ENCODE results near the gene FKBP11. TPM values are rescaled to one million over a fixed set of nuclear protein-coding genes. Genes with fewer than 3 reads are reported as not detected.

The FKBP11 gene
- total and polyA plus RNA-seq, 2 of the 13 experiments (the other 11 are each of a cell fraction or from before 2014, with no cell fraction given): 15.5 to 19.4 TPM

DNA sequence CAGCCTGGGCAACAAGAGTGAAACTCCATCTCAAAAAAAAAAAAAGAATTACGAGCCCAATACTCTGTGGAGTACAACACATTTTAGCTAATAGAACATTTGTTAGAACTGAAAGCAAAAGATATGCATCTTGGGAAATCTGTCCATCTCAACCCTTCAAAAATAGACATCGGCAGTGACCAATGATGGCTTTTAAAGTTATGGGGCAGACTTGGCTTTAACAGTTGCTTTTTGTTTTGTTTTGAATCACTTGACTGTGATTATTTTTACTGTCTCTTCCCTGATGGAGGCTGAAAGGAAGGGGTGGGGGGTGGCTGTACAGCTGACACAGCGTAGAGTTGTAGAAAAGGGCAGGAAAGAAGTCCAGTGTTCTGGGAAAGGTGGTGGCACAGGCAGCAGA lies 2.2 kb downstream of the FKBP11 start:
- WGBS (ENCODE audit: low lambda C conversion rate): 98% methylated on average over 3 of the region's 3 CpGs
- POLR2A ChIA-PET: interaction anchor here (2.5 kb wide), 1 partner anchor 57 kb away, joined by 6 read pairs; the partner anchor contains the start of gene RND1
- no peaks in the 10 kb centered on the region for H3K79me2 ChIP-seq (ENCODE audit: insufficient read depth, low read length)
- no peak overlapping the region for H3K4me2 ChIP-seq (ENCODE audit: low read depth, low read length)
- H3K9ac ChIP-seq (ENCODE audit: insufficient read depth, low read depth, low read length): no peak overlapping the region
- H2AFZ ChIP-seq (ENCODE audit: low read length): no peak overlapping the region
- no peaks in the 10 kb centered on the region for H3K9me3 ChIP-seq (ENCODE audit: low read length)
- in situ Hi-C loops (cut with HindIII; ENCODE audit: extremely low pct_ligation_motif_present, low pct_unique_long_range_greater_than_20kb) (no loop called here), intact Hi-C loops (cut with micrococcal nuclease; ENCODE audit: unreplicated experiment) (no loop called here)
- CTCF ChIA-PET (ENCODE audit: low intra/inter-chr PET ratio, low total read pairs): interaction anchor here (0.6 kb wide), 1 partner anchor 70 kb away, joined by 3 read pairs; no protein-coding TSS in a partner anchor
- no peaks in the 10 kb centered on the region for H4K20me1 ChIP-seq (ENCODE audit: insufficient read depth, low read length)
- H3K27me3 ChIP-seq (ENCODE audit: control insufficient read depth in 1 of 2, insufficient read depth in 2 of 2, low read length in 2 of 2): no peaks in the 10 kb centered on the region
- FAIRE-seq (no peak), DNase-seq (ENCODE audit: low spot score) (no peak), ATAC-seq (no peak)
- TF ChIP-seq BHLHE40 (IDR thresholded peaks at IDR 0.05; ENCODE audit: low read length): no peak
- TF ChIP-seq ZC3H4 (CRISPR knock-in tag; IDR thresholded peaks at IDR 0.05; ENCODE audit: borderline replicate concordance): no peak
- no peak for TF ChIP-seq SRSF9 (IDR thresholded peaks at IDR 0.05; ENCODE audit: borderline replicate concordance, insufficient read depth, low read depth, low read length, poor library complexity, severe bottlenecking)
- H3K4me1 ChIP-seq (ENCODE audit: insufficient read depth, low read length): peaks cover 12% of the 10 kb centered on the region
- peaks cover 2 to 17% of the 10 kb centered on the region in 2 experiments; a peak in 2 of 5 replicates for H3K36me3 ChIP-seq (replicated peaks in 1 of 2; ENCODE audit: control insufficient read depth in 1 of 2, insufficient read depth in 2 of 2, low read length in 2 of 2)
- no peak overlapping the region for H3K4me3 ChIP-seq (replicated peaks in 1 of 3; ENCODE audit: insufficient read depth in 1 of 3, low read depth in 2 of 3, low read length in 3 of 3)
- no peak overlapping the region for H3K27ac ChIP-seq (ENCODE audit: extremely low read length, insufficient read depth, low read length)
- BruUV-seq (replicated peaks): no TSS peak

DNA sequence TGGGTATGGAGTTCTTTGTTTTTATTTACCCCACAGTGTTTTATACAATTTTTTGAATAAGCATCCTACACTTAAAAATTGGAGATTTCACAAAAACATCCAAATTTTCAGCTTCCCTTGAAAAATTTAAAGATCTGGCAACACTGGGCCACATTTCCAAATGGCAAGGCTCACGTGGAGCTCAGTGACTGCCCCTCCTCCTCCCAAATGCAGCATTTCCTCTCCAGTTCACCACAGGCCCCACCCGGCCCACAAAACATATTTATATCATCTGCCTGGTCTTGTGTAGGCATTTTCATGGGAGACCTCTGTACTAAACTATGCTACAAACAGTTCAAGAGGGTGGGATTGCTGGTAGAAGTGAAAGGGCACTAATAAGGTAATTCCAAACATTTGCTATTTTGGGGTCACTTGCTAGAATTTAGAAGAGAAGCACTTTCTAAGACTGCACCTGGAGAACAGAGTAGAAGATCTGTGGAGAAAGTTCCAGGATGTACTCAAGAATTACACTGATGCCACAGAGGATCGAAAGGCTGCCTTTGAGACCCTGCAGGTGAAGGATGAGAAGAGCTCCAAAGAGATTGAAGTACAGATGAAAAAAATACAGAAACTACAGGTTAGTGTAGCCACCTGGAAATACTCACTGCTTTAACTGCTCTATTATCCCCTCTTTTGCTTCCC lies 7.3 kb downstream of the FKBP11 start:
- ATAC-seq (no peak), FAIRE-seq (no peak), DNase-seq (ENCODE audit: low spot score) (no peak)
- Histone ChIP-seq H3K4me2 (ENCODE audit: low read depth, low read length) (no peak overlapping the region), H3K4me3 (replicated peaks in 1 of 3; ENCODE audit: insufficient read depth in 1 of 3, low read depth in 2 of 3, low read length in 3 of 3) (no peak overlapping the region), H3K36me3 (replicated peaks in 1 of 2; ENCODE audit: control insufficient read depth in 1 of 2, insufficient read depth in 2 of 2, low read length in 2 of 2) (no peaks in the 10 kb centered on the region; a peak in 1 of 5 replicates), H4K20me1 (ENCODE audit: insufficient read depth, low read length) (no peaks in the 10 kb centered on the region), H3K9ac (ENCODE audit: insufficient read depth, low read depth, low read length) (no peak overlapping the region), H3K4me1 (ENCODE audit: insufficient read depth, low read length) (peaks cover 10% of the 10 kb centered on the region; the same call in 1 of the 2 replicates), H3K27me3 (ENCODE audit: control insufficient read depth in 1 of 2, insufficient read depth in 2 of 2, low read length in 2 of 2) (no peaks in the 10 kb centered on the region), H3K79me2 (ENCODE audit: insufficient read depth, low read length) (no peaks in the 10 kb centered on the region), H2AFZ (ENCODE audit: low read length) (no peak overlapping the region), H3K27ac (ENCODE audit: extremely low read length, insufficient read depth, low read length) (no peak overlapping the region), H3K9me3 (ENCODE audit: low read length) (no peaks in the 10 kb centered on the region)
- intact Hi-C loops (cut with micrococcal nuclease; ENCODE audit: unreplicated experiment) (no loop called here), in situ Hi-C loops (cut with HindIII; ENCODE audit: extremely low pct_ligation_motif_present, low pct_unique_long_range_greater_than_20kb) (no loop called here)
- ChIA-PET POLR2A (interaction anchor here (0.5 kb wide), 1 partner anchor 1245 kb away, joined by 3 read pairs; no protein-coding TSS in a partner anchor), CTCF (ENCODE audit: low intra/inter-chr PET ratio, low total read pairs) (no interaction called here)
- no TSS peak for BruUV-seq (replicated peaks)
- 85% methylated on average over 3 of the region's 3 CpGs for WGBS (ENCODE audit: low lambda C conversion rate)
- TF ChIP-seq FOXJ3 (CRISPR knock-in tag; IDR thresholded peaks at IDR 0.05; ENCODE audit: borderline replicate concordance) (no peak), ZNF839 (CRISPR knock-in tag; IDR thresholded peaks at IDR 0.05; ENCODE audit: borderline replicate concordance) (no peak), SP4 (CRISPR knock-in tag; IDR thresholded peaks at IDR 0.05) (no peak)
